HG02610 (cell line): ENCODE data around the gene ARPP21.
"Not testable (repeated sequence)": the region's sequence is repeated elsewhere in the genome, so short reads cannot be mapped to it uniquely, and the experiment has no call there.

Experiments
- ATAC-seq: cut with Tn5 transposase; IDR thresholded peaks from one replicate; pipeline ENCODE4 v1.9.1; 2021; ENCODE audit warnings: mild to moderate bottlenecking, moderate library complexity; ENCODE audit not compliant: unreplicated experiment

ARPP21 gene

GRCh38 chr3:35639254-35640186, at the start of gene ARPP21:
TSS of gene ARPP21 (plus strand) at chr3:35639525. CDS start at chr3:35681752, 42,227 bp downstream.
- no peak for ATAC-seq

GRCh38 chr3:35592589-35593295, 46.6 kb upstream of the ARPP21 start:
- peak; percentile 65 for ATAC-seq

- ATAC-seq = peak; percentile 68
Observed at GRCh38 chr3:35594739-35595138, 44.6 kb upstream of the ARPP21 start.

- no peak for ATAC-seq
Observed at GRCh38 chr3:35596335-35596995, 42.9 kb upstream of the ARPP21 start.

GRCh38 chr3:35597490-35597889, 41.8 kb upstream of the ARPP21 start:
- ATAC-seq = no peak

GRCh38 chr3:35598804-35599203, 40.5 kb upstream of the ARPP21 start:
- no peak for ATAC-seq

GRCh38 chr3:35601959-35602358, 37.4 kb upstream of the ARPP21 start:
- no peak for ATAC-seq

- ATAC-seq = no peak
Observed at GRCh38 chr3:35602395-35602936, 36.9 kb upstream of the ARPP21 start.

- no peak for ATAC-seq
Observed at GRCh38 chr3:35616346-35616745, 23.0 kb upstream of the ARPP21 start.

GRCh38 chr3:35617370-35617769, 22.0 kb upstream of the ARPP21 start:
- no peak for ATAC-seq

GRCh38 chr3:35620238-35620637, 19.1 kb upstream of the ARPP21 start:
- ATAC-seq = not testable (repeated sequence)

- ATAC-seq = no peak
Observed at GRCh38 chr3:35624698-35625097, 14.6 kb upstream of the ARPP21 start.

- ATAC-seq = no peak
Observed at GRCh38 chr3:35633332-35634124, 5.8 kb upstream of the ARPP21 start.

GRCh38 chr3:35635407-35635806, 3.9 kb upstream of the ARPP21 start:
- no peak for ATAC-seq

GRCh38 chr3:35635926-35636683, 3.2 kb upstream of the ARPP21 start:
- ATAC-seq = no peak

GRCh38 chr3:35638251-35638979, 910 bp upstream of the ARPP21 start:
- no peak for ATAC-seq

- no peak for ATAC-seq
Observed at GRCh38 chr3:35638980-35639253, 408 bp upstream of the ARPP21 start.

- no peak for ATAC-seq
Observed at GRCh38 chr3:35640190-35641165, 1.2 kb downstream of the ARPP21 start.
